Measurements from ENCODE around the gene CPNE7. TPM values are rescaled to one million over a fixed set of nuclear protein-coding genes. Genes with fewer than 3 reads are reported as not detected.

CPNE7 gene
- polyA plus RNA-seq, 1 donor from 2014 or later: 0.15 TPM

DNA sequence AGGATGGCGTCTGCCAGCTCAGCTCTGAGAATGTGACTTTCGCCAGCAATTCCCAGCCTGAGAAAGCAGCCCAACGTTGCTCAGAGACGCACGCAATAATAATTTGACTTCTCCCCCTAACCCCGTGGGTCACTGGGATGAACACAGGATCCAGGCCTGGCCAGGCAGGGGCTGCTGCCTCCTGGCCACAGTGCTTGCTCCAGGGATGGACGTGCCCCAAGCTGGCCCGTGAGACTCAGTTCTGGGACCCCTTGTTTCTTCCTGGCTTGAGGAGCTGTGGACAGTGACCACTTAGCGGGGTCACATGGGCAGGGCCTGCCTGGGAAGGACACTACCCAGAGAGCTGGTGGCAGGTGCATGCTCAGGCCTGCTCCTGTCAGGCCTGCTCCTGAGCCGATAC is 24.3 kb downstream of the CPNE7 start:
- Histone ChIP-seq H3F3A (ENCODE audit: insufficient read depth, low read length, poor library complexity, severe bottlenecking) (no peaks in the 10 kb centered on the region), H3K4me3 (ENCODE audit: low read length) (no peak overlapping the region), H4K20me1 (ENCODE audit: insufficient read depth) (no peaks in the 10 kb centered on the region), H3K9me2 (ENCODE audit: insufficient read depth, low read length) (no peaks in the 10 kb centered on the region), H3K27me3 (ENCODE audit: insufficient read depth, low read depth, low read length) (no peaks in the 10 kb centered on the region), H3K79me2 (replicated peaks; ENCODE audit: insufficient read depth, low read length) (no peaks in the 10 kb centered on the region), H3K9me3 (ENCODE audit: low read length) (no peaks in the 10 kb centered on the region), H3K9ac (ENCODE audit: low read length) (no peak overlapping the region), H2AFZ (ENCODE audit: low read depth, low read length) (no peak overlapping the region), H3K36me3 (ENCODE audit: insufficient read depth, low read length) (no peaks in the 10 kb centered on the region), H3K27ac (ENCODE audit: low read length) (no peak overlapping the region), H3K4me2 (ENCODE audit: low read length) (no peak overlapping the region)
- no peak for TF ChIP-seq POLR2AphosphoS5 (IDR thresholded peaks at IDR 0.05)
- TF ChIP-seq, protein P1, sequence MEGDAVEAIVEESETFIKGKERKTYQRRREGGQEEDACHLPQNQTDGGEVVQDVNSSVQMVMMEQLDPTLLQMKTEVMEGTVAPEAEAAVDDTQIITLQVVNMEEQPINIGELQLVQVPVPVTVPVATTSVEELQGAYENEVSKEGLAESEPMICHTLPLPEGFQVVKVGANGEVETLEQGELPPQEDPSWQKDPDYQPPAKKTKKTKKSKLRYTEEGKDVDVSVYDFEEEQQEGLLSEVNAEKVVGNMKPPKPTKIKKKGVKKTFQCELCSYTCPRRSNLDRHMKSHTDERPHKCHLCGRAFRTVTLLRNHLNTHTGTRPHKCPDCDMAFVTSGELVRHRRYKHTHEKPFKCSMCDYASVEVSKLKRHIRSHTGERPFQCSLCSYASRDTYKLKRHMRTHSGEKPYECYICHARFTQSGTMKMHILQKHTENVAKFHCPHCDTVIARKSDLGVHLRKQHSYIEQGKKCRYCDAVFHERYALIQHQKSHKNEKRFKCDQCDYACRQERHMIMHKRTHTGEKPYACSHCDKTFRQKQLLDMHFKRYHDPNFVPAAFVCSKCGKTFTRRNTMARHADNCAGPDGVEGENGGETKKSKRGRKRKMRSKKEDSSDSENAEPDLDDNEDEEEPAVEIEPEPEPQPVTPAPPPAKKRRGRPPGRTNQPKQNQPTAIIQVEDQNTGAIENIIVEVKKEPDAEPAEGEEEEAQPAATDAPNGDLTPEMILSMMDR (IDR thresholded peaks at IDR 0.05; ENCODE audit: poor library complexity, severe bottlenecking): no peak
- TF ChIP-seq, protein P2, sequence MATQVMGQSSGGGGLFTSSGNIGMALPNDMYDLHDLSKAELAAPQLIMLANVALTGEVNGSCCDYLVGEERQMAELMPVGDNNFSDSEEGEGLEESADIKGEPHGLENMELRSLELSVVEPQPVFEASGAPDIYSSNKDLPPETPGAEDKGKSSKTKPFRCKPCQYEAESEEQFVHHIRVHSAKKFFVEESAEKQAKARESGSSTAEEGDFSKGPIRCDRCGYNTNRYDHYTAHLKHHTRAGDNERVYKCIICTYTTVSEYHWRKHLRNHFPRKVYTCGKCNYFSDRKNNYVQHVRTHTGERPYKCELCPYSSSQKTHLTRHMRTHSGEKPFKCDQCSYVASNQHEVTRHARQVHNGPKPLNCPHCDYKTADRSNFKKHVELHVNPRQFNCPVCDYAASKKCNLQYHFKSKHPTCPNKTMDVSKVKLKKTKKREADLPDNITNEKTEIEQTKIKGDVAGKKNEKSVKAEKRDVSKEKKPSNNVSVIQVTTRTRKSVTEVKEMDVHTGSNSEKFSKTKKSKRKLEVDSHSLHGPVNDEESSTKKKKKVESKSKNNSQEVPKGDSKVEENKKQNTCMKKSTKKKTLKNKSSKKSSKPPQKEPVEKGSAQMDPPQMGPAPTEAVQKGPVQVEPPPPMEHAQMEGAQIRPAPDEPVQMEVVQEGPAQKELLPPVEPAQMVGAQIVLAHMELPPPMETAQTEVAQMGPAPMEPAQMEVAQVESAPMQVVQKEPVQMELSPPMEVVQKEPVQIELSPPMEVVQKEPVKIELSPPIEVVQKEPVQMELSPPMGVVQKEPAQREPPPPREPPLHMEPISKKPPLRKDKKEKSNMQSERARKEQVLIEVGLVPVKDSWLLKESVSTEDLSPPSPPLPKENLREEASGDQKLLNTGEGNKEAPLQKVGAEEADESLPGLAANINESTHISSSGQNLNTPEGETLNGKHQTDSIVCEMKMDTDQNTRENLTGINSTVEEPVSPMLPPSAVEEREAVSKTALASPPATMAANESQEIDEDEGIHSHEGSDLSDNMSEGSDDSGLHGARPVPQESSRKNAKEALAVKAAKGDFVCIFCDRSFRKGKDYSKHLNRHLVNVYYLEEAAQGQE (IDR thresholded peaks at IDR 0.05; ENCODE audit: borderline replicate concordance): no peak

DNA sequence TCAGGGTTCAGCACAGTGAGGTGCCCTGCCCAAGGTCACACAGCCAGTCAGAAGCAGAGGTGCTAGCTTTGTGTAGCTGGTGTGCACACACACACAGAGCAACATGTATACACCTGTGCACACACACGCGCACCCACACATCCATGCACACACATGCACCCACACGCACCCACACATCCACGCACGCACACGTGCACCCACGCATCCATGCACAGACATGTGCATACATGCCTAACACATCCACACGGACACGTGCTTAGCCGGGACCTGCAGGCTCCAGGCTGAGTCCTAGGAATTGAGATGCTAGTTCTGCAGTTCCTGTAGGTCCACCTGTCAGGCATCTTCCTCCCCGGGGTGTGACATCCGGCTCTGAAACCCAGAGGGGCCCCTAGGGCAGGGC is 24.9 kb downstream of the CPNE7 start:
- H3K36me3 ChIP-seq (ENCODE audit: insufficient read depth, low read length): no peaks in the 10 kb centered on the region
- no peak overlapping the region for H3K4me2 ChIP-seq (ENCODE audit: low read length)
- no peak overlapping the region for H2AFZ ChIP-seq (ENCODE audit: low read depth, low read length)
- no peaks in the 10 kb centered on the region for H3K79me2 ChIP-seq (replicated peaks; ENCODE audit: insufficient read depth, low read length)
- H3K4me3 ChIP-seq (ENCODE audit: low read length): no peak overlapping the region
- H3K27me3 ChIP-seq (ENCODE audit: insufficient read depth, low read depth, low read length): no peaks in the 10 kb centered on the region
- no peaks in the 10 kb centered on the region for H3F3A ChIP-seq (ENCODE audit: insufficient read depth, low read length, poor library complexity, severe bottlenecking)
- no peaks in the 10 kb centered on the region for H4K20me1 ChIP-seq (ENCODE audit: insufficient read depth)
- H3K9me2 ChIP-seq (ENCODE audit: insufficient read depth, low read length): no peaks in the 10 kb centered on the region
- H3K27ac ChIP-seq (ENCODE audit: low read length): no peak overlapping the region
- H3K9ac ChIP-seq (ENCODE audit: low read length): no peak overlapping the region
- TF ChIP-seq, protein P2 (IDR thresholded peaks at IDR 0.05; ENCODE audit: borderline replicate concordance): no peak
- TF ChIP-seq RAD21 (conservative IDR thresholded peaks at IDR 0.05) (no peak), POLR2AphosphoS5 (IDR thresholded peaks at IDR 0.05) (no peak), TAF1 (IDR thresholded peaks at IDR 0.05; ENCODE audit: low read depth) (no peak), EZH2 (IDR thresholded peaks at IDR 0.05; ENCODE audit: borderline replicate concordance, insufficient read depth, low read length, poor library complexity, severe bottlenecking) (no peak), MXI1 (conservative IDR thresholded peaks at IDR 0.05; ENCODE audit: poor library complexity, severe bottlenecking) (no peak), SMC3 (conservative IDR thresholded peaks at IDR 0.05; ENCODE audit: poor library complexity) (no peak), EP300 (conservative IDR thresholded peaks at IDR 0.05; ENCODE audit: poor library complexity, severe bottlenecking) (no peak)
- TF ChIP-seq, protein P1 (IDR thresholded peaks at IDR 0.05; ENCODE audit: poor library complexity, severe bottlenecking): no peak
- H3K9me3 ChIP-seq (ENCODE audit: low read length): no peaks in the 10 kb centered on the region
